ENCODE results near the gene ST6GAL1.

DNA sequence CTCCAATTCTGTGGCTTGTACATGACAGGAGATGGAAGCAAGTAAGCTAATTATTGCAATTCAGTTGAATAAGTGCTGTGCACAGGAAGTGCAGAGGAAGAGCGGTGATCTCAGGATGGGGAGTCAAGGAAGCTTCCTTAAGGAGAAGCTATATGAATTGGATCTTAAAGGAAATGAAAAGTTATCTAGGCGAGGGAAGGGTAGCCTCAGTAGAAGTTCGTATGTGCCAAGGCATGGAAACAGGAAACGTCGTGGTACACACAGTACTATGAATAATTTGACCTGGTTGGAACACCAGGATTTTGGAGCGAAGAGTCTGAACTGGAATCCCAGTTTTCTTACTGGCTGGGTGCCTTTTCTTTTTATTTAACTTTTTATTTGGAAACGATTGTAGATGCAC is 39.3 kb downstream of the ST6GAL1 start:
- TF ChIP-seq, protein P1, sequence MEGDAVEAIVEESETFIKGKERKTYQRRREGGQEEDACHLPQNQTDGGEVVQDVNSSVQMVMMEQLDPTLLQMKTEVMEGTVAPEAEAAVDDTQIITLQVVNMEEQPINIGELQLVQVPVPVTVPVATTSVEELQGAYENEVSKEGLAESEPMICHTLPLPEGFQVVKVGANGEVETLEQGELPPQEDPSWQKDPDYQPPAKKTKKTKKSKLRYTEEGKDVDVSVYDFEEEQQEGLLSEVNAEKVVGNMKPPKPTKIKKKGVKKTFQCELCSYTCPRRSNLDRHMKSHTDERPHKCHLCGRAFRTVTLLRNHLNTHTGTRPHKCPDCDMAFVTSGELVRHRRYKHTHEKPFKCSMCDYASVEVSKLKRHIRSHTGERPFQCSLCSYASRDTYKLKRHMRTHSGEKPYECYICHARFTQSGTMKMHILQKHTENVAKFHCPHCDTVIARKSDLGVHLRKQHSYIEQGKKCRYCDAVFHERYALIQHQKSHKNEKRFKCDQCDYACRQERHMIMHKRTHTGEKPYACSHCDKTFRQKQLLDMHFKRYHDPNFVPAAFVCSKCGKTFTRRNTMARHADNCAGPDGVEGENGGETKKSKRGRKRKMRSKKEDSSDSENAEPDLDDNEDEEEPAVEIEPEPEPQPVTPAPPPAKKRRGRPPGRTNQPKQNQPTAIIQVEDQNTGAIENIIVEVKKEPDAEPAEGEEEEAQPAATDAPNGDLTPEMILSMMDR (IDR thresholded peaks at IDR 0.05): no peak
- no peak for TF ChIP-seq POLR2A (IDR thresholded peaks at IDR 0.05)
